BLaER1 (cell line): Measurements from ENCODE around the gene RAB5IF.
"Not testable (repeated sequence)": the region's sequence is repeated elsewhere in the genome, so short reads cannot be mapped to it uniquely, and the experiment has no call there.

Experiments used
- H3K27ac ChIP-seq: shearing (Covaris generic); formaldehyde crosslinking; 2 replicates; pipeline ENCODE4 v1.8.1; 2022
- H3K27me3 ChIP-seq: shearing (Covaris generic); formaldehyde crosslinking; 2 replicates; pipeline ENCODE4 v1.8.1; 2022
- H3K36me3 ChIP-seq: shearing (Covaris generic); formaldehyde crosslinking; 2 replicates; pipeline ENCODE4 v1.8.1; 2022
- H3K4me1 ChIP-seq: shearing (Covaris generic); formaldehyde crosslinking; 2 replicates; pipeline ENCODE4 v1.8.1; 2022
- H3K4me2 ChIP-seq: shearing (Covaris generic); formaldehyde crosslinking; 2 replicates; pipeline ENCODE4 v1.8.1; 2022
- H3K4me3 ChIP-seq: shearing (Covaris generic); formaldehyde crosslinking; 2 replicates; pipeline ENCODE4 v1.8.1; 2022
- H3K9ac ChIP-seq: shearing (Covaris generic); formaldehyde crosslinking; 2 replicates; pipeline ENCODE4 v1.8.1; 2022
- H3K9me3 ChIP-seq: shearing (Covaris generic); formaldehyde crosslinking; 2 replicates; pipeline ENCODE4 v1.8.1; 2022
- H4K20me1 ChIP-seq: shearing (Covaris generic); formaldehyde crosslinking; 2 replicates; pipeline ENCODE4 v1.8.1; 2022
- Cebpa-rat ChIP-seq: shearing (Covaris generic); IDR thresholded peaks from 2 replicates; pipeline ENCODE4 v1.8.1; 2022

Gene RAB5IF

GRCh38 chr20:36624944-36625324 is 19.4 kb downstream of the RAB5IF start:
- no peaks in the 10 kb centered on the region for H3K36me3 ChIP-seq
- no peak for TF ChIP-seq Cebpa-rat
- H4K20me1 ChIP-seq, result no peaks in the 10 kb centered on the region
- H3K4me2 ChIP-seq, result no peak overlapping the region
- no peak overlapping the region for H3K27ac ChIP-seq
- no peaks in the 10 kb centered on the region for H3K9me3 ChIP-seq
- H3K9ac ChIP-seq, result no peak overlapping the region
- no peaks in the 10 kb centered on the region for H3K27me3 ChIP-seq
- peaks cover 13% of the 10 kb centered on the region for H3K4me1 ChIP-seq
- H3K4me3 ChIP-seq, result no peak overlapping the region

GRCh38 chr20:36628076-36628475 is 22.5 kb downstream of the RAB5IF start:
- no peaks in the 10 kb centered on the region for H3K36me3 ChIP-seq

GRCh38 chr20:36629719-36630681 is 24.4 kb downstream of the RAB5IF start:
- H3K9ac ChIP-seq, result peak overlapping the region; percentile 5; the same call in 1 of the 2 replicates
- H3K4me2 ChIP-seq, result peak overlapping the region; percentile 88
- no peaks in the 10 kb centered on the region for H4K20me1 ChIP-seq
- H3K27ac ChIP-seq, result peak overlapping the region; percentile 72
- H3K4me1 ChIP-seq, result peaks cover 30% of the 10 kb centered on the region
- H3K9me3 ChIP-seq, result no peaks in the 10 kb centered on the region
- no peaks in the 10 kb centered on the region for H3K27me3 ChIP-seq
- H3K4me3 ChIP-seq, result no peak overlapping the region
- no peaks in the 10 kb centered on the region for H3K36me3 ChIP-seq
- TF ChIP-seq Cebpa-rat, result no peak

More at GRCh38 chr20:36628076-36628475, 22.5 kb downstream of the RAB5IF start:
- no peak overlapping the region for H3K4me2 ChIP-seq
- H4K20me1 ChIP-seq, result no peaks in the 10 kb centered on the region
- no peak overlapping the region for H3K4me3 ChIP-seq
- no peaks in the 10 kb centered on the region for H3K9me3 ChIP-seq
- H3K27me3 ChIP-seq, result no peaks in the 10 kb centered on the region
- no peak overlapping the region for H3K9ac ChIP-seq
- peaks cover 30% of the 10 kb centered on the region for H3K4me1 ChIP-seq
- TF ChIP-seq Cebpa-rat, result no peak
- no peak overlapping the region for H3K27ac ChIP-seq

GRCh38 chr20:36631646-36632045 is 26.1 kb downstream of the RAB5IF start:
- Histone ChIP-seq H3K4me1 (peaks cover 36% of the 10 kb centered on the region), H3K36me3 (no peaks in the 10 kb centered on the region), H3K27ac (0 out of 2 replicates have a peak overlapping the region, but pooled peaks have one; percentile 26), H3K9ac (no peak overlapping the region), H4K20me1 (no peaks in the 10 kb centered on the region), H3K4me2 (no peak overlapping the region), H3K4me3 (no peak overlapping the region), H3K27me3 (no peaks in the 10 kb centered on the region), H3K9me3 (no peaks in the 10 kb centered on the region)
- no peak for TF ChIP-seq Cebpa-rat

- no peaks in the 10 kb centered on the region for H3K36me3 ChIP-seq
Observed at GRCh38 chr20:36632147-36632486, 26.5 kb downstream of the RAB5IF start.

GRCh38 chr20:36632487-36633284 is 27.1 kb downstream of the RAB5IF start:
- H3K4me3 ChIP-seq, result no peak overlapping the region
- H3K9ac ChIP-seq, result no peak overlapping the region
- no peak for TF ChIP-seq Cebpa-rat

More at GRCh38 chr20:36632147-36632486, 26.5 kb downstream of the RAB5IF start:
- no peak overlapping the region for H3K27ac ChIP-seq
- H3K27me3 ChIP-seq, result no peaks in the 10 kb centered on the region
- TF ChIP-seq Cebpa-rat, result no peak
- H3K4me3 ChIP-seq, result no peak overlapping the region
- H4K20me1 ChIP-seq, result no peaks in the 10 kb centered on the region
- H3K9me3 ChIP-seq, result no peaks in the 10 kb centered on the region
- peaks cover 36% of the 10 kb centered on the region for H3K4me1 ChIP-seq
- H3K4me2 ChIP-seq, result no peak overlapping the region
- no peak overlapping the region for H3K9ac ChIP-seq

GRCh38 chr20:36633285-36633772 is 27.8 kb downstream of the RAB5IF start:
- Histone ChIP-seq H4K20me1 (no peaks in the 10 kb centered on the region), H3K27me3 (no peaks in the 10 kb centered on the region), H3K4me3 (no peak overlapping the region), H3K9me3 (no peaks in the 10 kb centered on the region), H3K4me2 (no peak overlapping the region), H3K27ac (no peak overlapping the region), H3K36me3 (no peaks in the 10 kb centered on the region), H3K9ac (no peak overlapping the region), H3K4me1 (peaks cover 36% of the 10 kb centered on the region)
- no peak for TF ChIP-seq Cebpa-rat

More at GRCh38 chr20:36632487-36633284, 27.1 kb downstream of the RAB5IF start:
- H3K4me1 ChIP-seq, result peaks cover 36% of the 10 kb centered on the region
- no peaks in the 10 kb centered on the region for H3K36me3 ChIP-seq
- no peak overlapping the region for H3K4me2 ChIP-seq
- no peak overlapping the region for H3K27ac ChIP-seq
- no peaks in the 10 kb centered on the region for H3K27me3 ChIP-seq
- H3K9me3 ChIP-seq, result no peaks in the 10 kb centered on the region
- H4K20me1 ChIP-seq, result no peaks in the 10 kb centered on the region

GRCh38 chr20:36634342-36634741 is 28.8 kb downstream of the RAB5IF start:
- Histone ChIP-seq H3K9ac (no peak overlapping the region), H3K27ac (no peak overlapping the region), H3K36me3 (no peaks in the 10 kb centered on the region), H3K4me2 (no peak overlapping the region), H3K4me1 (peaks cover 29% of the 10 kb centered on the region), H4K20me1 (no peaks in the 10 kb centered on the region), H3K27me3 (no peaks in the 10 kb centered on the region), H3K4me3 (no peak overlapping the region), H3K9me3 (no peaks in the 10 kb centered on the region)
- no peak for TF ChIP-seq Cebpa-rat

GRCh38 chr20:36638876-36639400 is 33.4 kb downstream of the RAB5IF start:
- H3K4me2 ChIP-seq, H4K20me1 ChIP-seq, H3K27me3 ChIP-seq, H3K4me3 ChIP-seq, H3K9me3 ChIP-seq, H3K9ac ChIP-seq, H3K4me1 ChIP-seq, H3K36me3 ChIP-seq, H3K27ac ChIP-seq: not testable (repeated sequence)

GRCh38 chr20:36641506-36641843 is 35.9 kb downstream of the RAB5IF start:
- Histone ChIP-seq H3K9me3 (no peaks in the 10 kb centered on the region), H3K27ac (no peak overlapping the region), H3K9ac (no peak overlapping the region), H3K4me1 (peaks cover 21% of the 10 kb centered on the region), H3K4me3 (no peak overlapping the region), H3K4me2 (no peak overlapping the region), H4K20me1 (no peaks in the 10 kb centered on the region), H3K27me3 (no peaks in the 10 kb centered on the region), H3K36me3 (no peaks in the 10 kb centered on the region)
- TF ChIP-seq Cebpa-rat, result no peak
